Endometrium (tissue), 2 donors: Measurements from ENCODE around the gene MAST4.
"Not testable (repeated sequence)": the region's sequence is repeated elsewhere in the genome, so short reads cannot be mapped to it uniquely, and the experiment has no call there.

Experiments used
- FAIRE-seq: peaks from 2 replicates; lab custom pipeline; 2012; peaks lifted over from hg19 to GRCh38; lab: Jason Lieb, UNC
- donor health status: control.
- donor health status: control.

Gene MAST4

GRCh38 chr5:66647146-66647856 lies 51.1 kb downstream of the MAST4 start:
- no peak for FAIRE-seq

- FAIRE-seq: no peak
These were observed 56.6 kb downstream of the MAST4 start for GRCh38 chr5:66652818-66653217.

- no peak for FAIRE-seq
These were observed 57.1 kb downstream of the MAST4 start for GRCh38 chr5:66653325-66653724.

- no peak for FAIRE-seq
These were observed 59.5 kb downstream of the MAST4 start for GRCh38 chr5:66655395-66656324.

- no peak for FAIRE-seq
These were observed 62.3 kb downstream of the MAST4 start for GRCh38 chr5:66658516-66658915.

- FAIRE-seq: no peak
These were observed 63.6 kb downstream of the MAST4 start for GRCh38 chr5:66659780-66660179.

- FAIRE-seq: peak; percentile 48
These were observed 64.2 kb downstream of the MAST4 start for GRCh38 chr5:66660396-66660795.

- no peak for FAIRE-seq
These were observed 65.0 kb downstream of the MAST4 start for GRCh38 chr5:66661149-66661548.

GRCh38 chr5:66666778-66667177 lies 70.6 kb downstream of the MAST4 start:
- no peak for FAIRE-seq

- FAIRE-seq: no peak
These were observed 73.1 kb downstream of the MAST4 start for GRCh38 chr5:66669086-66669861.

- FAIRE-seq: no peak
These were observed 73.6 kb downstream of the MAST4 start for GRCh38 chr5:66669862-66670195.

GRCh38 chr5:66671305-66671704 lies 75.1 kb downstream of the MAST4 start:
- FAIRE-seq: no peak

- FAIRE-seq: no peak
These were observed 78.6 kb downstream of the MAST4 start for GRCh38 chr5:66674802-66675201.

- no peak for FAIRE-seq
These were observed 79.2 kb downstream of the MAST4 start for GRCh38 chr5:66675406-66675805.

GRCh38 chr5:66680221-66680620 lies 84.0 kb downstream of the MAST4 start:
- no peak for FAIRE-seq

- no peak for FAIRE-seq
These were observed 84.6 kb downstream of the MAST4 start for GRCh38 chr5:66680804-66681203.

- FAIRE-seq: no peak
These were observed 88.5 kb downstream of the MAST4 start for GRCh38 chr5:66684663-66685062.

GRCh38 chr5:66689522-66690220 lies 93.5 kb downstream of the MAST4 start:
- FAIRE-seq: no peak

- FAIRE-seq: no peak
These were observed 97.8 kb downstream of the MAST4 start for GRCh38 chr5:66694036-66694435.

- FAIRE-seq: not testable (repeated sequence)
These were observed 99.6 kb downstream of the MAST4 start for GRCh38 chr5:66695840-66696239.

- FAIRE-seq: no peak
These were observed 101.8 kb downstream of the MAST4 start for GRCh38 chr5:66697796-66698564.
